Amygdala (tissue), 56 donors: ENCODE data around the gene DGAT2.
A peak's percentile ranks its signal among the peaks of the same experiment; 100 is the strongest.

ENCODE experiments used
- DNase-seq, 56 donors: peaks; one replicate each; lab custom pipeline; 2025; lab: John Stamatoyannopoulos, UW

Gene DGAT2

DNA sequence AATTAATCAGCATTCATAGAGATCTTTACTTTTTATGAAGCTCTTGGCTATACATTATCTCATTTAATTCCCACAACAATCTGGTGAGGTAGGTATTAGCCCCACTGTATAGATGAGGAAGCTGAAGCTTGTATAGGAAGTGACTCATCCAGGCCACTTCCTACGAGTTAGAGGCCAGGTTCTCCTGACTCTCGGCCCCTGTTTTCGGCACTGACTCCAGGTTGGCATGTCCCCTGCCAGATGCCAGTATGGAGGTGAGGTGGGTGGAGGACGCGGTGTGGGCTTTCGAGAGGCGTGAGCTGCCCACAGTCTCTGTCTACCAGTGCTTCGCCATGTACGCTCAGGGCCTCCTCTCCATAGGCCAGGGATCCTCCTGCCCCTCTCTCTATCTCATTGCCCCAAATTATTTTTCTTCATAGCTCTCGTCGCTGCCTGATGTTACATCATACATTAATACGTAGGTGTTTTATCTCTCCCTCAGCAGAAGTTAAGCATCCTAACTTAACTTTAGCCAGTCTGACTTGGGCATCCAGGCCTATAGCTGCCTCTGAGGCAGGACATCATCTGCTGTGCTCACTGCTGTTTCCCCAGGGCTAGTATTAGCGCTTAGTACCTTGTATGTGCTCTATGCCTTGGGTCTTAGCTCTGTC, 9.0 kb downstream of the DGAT2 start:
- no peak for DNase-seq

- no peak for DNase-seq
Measured at GRCh38 chr11:75778962-75779361, 10.4 kb downstream of the DGAT2 start.

DNA sequence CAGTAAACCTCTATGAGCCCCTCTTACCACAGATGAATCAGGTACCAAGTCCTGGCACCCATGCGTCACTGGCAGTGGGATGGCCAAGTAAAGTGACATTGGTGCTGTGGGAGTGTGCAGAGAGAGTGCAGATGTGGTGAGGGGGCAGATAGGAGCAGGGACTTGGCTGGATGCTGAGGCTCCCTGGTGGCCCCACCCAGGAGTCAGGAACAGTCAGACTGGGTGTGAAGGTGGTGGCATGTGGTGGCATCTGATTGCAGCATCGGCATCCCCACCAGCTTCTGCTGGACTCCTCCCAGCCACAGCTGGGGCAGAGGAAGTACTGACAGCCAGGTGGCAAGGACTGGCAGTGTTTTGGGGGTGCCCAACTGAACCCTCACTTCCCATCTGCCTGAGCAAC, 11.4 kb downstream of the DGAT2 start:
- DNase-seq = no peak

- DNase-seq = no peak
Measured at GRCh38 chr11:75780888-75781287, 12.3 kb downstream of the DGAT2 start.

- no peak for DNase-seq
Measured at GRCh38 chr11:75781296-75781695, 12.7 kb downstream of the DGAT2 start.

DNA sequence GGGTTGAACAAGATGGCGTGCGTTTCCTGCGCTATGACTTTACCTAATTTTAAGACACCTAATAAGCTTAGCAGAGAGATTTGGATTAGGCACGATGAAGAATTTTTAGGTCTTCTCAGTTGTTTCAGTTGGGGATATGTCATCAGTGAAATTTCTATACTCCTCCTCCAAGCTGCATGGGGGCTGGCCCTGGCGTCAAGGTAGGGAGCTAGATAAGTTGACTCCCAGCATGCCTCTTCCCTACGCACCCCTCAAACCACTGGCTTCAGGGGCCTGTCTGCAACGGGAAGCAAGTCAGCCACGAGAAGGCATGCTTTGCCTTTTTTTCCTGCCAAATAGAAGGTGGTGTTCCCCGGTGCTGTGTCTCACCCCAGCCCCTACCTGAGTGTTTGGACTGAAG, 13.3 kb downstream of the DGAT2 start:
- no peak for DNase-seq

DNA sequence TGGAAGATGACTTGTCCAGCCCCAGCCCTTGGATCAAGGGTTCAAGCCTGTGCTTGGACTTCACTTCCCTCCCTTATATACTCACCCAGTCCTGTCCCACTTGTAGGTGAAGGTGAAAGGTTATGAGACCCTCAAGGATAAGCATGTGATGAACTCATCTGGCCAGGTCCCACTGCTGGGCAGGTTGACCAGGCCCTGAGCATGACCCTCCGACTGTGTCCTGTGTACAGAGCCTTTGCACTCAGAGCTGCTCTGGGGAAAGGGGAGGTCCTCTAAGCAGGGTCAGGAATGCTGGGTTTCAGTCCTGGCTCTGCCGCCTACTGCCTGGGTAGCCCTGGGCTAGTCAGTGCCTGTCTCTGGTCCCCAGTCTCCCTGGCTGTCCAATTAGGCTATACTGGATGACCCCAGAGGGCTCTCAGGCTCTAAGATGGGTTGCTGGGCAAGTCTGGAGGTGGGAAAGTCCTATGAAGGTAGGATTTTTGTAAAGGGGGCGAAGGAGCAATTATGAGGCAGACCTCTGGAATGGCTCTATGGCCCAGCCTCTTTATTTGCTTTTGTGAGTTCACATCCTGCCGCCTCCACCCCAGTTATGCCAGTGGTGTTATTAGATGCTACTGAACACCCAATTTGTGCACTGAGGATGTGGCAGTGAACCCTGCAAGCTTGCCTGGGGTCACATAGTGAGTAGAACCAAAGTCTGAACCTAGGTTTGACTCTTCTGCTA, 14.1 kb downstream of the DGAT2 start:
- DNase-seq = no peak

GRCh38 chr11:75783416-75784084, 15.0 kb downstream of the DGAT2 start:
- DNase-seq = no peak

GRCh38 chr11:75784085-75784478, 15.5 kb downstream of the DGAT2 start:
- no peak for DNase-seq

DNA sequence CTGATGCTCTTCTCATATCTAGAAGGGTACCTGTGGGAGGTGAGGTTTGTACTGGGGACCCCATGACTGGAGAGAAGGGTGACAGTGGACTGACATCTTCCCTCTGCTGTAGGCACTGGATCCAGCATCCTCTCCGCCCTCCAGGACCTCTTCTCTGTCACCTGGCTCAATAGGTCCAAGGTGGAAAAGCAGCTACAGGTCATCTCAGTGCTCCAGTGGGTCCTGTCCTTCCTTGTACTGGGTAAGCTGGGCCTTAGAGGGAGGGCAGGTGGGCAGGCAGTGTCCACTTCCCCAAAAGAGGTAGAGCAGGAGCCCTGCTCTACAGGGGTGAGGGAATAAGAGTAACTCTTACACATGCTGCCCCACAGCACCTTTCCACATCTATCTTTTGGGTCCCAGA, 15.9 kb downstream of the DGAT2 start:
- no peak for DNase-seq

- no peak for DNase-seq
Measured at GRCh38 chr11:75785187-75785586, 16.6 kb downstream of the DGAT2 start.

DNA sequence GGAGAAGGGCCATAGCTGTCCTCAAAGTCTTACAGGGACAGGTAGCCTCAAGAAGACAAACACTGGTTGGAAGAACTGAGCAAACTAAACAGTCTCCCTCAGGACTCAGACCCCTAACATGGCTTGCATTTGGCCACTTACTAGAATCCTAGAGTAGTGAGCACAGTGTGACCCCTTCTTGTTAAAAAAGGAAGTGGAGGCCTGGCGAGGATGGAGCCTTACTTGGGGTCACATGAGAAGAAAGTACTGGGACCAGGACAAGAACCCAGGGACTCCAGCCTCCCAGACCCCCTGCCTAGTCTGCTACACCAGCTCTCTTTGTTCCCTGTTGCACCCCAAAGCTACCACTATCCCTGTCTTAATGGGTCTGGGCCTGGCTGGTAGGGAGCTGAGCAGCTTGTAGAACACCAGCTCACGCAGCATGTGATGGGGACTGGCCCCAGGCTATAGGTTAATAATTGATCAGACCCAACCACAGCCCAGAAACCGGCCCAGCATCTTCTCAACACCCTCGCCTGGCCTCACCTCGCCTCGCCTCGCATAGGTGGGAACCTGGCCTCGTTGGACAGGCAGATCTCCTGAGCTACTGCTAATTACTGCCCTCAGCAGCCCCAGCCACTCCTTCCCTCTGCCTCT, 17.6 kb downstream of the DGAT2 start:
- no peak for DNase-seq

DNA sequence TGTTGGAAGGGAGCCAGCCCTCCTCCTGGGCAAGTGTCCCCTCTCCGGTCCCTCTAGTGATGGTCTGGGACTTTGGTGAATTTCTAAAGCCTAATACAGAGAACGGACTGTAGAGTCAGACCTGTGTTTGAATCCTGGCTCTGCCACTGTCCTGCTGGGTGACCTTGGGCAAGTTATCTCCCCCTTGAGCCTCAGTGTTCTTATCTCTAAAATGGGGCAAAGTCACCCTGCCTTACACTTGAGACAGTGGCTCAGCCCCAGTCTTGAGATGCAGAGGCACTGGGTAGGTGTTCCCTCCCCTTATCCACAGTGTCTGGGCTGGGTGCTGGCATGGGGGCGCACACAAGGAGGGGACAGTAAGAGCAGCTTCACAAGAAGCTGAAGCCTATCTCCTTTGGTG, 20.9 kb downstream of the DGAT2 start:
- no peak for DNase-seq

- no peak for DNase-seq
Measured at GRCh38 chr11:75790986-75791385, 22.4 kb downstream of the DGAT2 start.

GRCh38 chr11:75792127-75792731, 23.7 kb downstream of the DGAT2 start:
- no peak for DNase-seq

DNA sequence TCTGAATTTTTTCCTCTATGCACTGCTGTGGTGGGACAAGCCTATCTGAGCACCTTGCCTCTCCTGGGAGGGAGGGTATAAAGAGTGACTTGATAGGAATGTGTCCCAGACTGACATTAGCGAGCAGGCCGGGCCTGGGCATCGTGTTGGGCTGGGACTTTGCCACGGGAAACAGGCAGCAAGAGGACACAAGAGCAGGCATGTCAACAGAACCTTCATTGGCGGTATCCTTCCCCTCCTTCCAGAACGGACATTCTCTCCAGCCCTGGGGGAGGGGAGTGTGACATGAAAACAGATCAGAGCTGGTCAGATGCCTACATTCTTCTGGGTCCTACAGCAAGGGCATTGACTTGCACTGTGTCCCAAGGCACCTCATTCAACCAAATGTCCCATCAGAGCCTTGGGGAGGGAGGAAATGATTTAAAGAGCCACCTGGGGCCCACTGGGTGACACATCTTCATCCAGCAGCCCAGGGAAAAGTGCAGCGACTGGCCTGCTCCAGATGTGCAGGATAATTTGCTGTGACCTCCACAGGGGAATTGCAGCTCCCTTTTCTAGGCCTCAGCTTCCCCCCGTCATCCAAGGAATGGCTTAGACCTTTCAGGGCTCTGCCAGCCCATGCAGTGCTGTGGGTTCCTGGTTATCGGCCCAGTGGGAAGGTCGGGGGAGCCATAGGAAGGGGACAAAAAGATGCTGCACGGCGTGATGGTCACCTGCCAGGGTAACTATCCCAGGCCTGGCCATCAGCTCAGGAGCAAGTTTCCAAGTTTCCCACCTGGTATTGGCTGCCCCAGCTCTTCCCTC, 24.6 kb downstream of the DGAT2 start:
- DNase-seq = no peak

- DNase-seq = peak in 1 of 56 donors; percentile 21
Measured at GRCh38 chr11:75793966-75794365, 25.4 kb downstream of the DGAT2 start.

DNA sequence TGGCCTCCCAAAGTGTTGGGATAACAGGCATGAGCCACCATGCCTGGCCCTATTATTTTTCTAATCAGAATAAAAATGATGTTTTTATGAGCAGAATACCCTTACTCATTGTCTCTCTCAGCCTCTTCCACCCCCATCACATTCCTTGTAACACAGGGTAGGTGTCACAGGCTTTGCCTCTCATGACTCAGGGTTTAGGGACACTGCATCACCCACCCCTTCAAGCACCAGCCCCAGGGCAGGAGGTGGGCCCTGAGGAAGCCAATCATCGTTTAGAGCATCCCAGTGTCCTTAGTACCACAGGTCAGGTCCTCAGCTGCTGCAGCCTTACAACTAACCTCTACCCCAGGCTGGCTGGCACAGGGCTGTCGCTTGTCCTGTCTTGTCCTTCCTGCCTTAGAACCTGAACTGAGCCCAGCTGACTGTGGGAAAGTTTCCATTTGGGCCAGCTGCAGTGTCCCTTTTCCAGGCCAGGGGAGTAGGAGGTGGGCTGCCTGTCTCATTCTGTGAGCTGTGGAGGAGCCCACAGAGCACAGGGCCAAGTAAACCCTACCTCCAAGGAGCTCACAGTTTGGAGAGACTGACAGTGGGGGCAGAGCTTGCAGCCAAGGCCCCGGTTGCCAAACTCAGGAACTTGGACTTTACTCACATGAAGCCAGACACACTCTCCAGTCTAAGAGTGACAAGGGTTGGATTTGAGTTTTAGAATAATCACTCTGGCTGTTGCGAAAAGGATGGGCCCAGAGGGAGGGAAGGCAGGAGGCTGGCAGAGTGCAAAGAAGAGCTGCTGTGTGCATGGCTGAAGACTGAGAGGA, 26.9 kb downstream of the DGAT2 start:
- no peak for DNase-seq

DNA sequence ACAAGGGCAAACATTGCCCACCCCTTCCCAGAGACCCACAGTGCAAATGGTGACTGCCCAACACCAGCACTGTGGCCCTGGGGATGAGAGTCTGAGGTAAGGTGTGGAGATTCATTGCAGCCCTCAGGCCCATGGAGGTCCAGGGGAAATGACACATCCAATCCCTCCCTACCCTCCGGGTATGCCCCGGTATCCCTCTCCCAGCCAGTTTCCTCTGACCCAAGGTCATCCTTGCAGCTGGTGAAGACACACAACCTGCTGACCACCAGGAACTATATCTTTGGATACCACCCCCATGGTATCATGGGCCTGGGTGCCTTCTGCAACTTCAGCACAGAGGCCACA, 27.5 kb downstream of the DGAT2 start:
- no peak for DNase-seq
